A673 (cell line): Measurements from ENCODE around the gene RGS14.

Source experiments
- CTCF ChIP-seq: fragments of 300-800, 200-600 bp; sonication (generic); conservative IDR thresholded peaks from 2 replicates; pipeline ENCODE4 v1.5.1; 2017; ENCODE audit warnings: low read depth, mild to moderate bottlenecking, antibody characterized with exemption, low read length, moderate library complexity, mixed read lengths
- EZH2 ChIP-seq: fragments of 200-600 bp; sonication (generic); IDR thresholded peaks from 2 replicates; pipeline ENCODE4 v1.6.1; 2017; ENCODE audit warnings: borderline replicate concordance, low read depth, mild to moderate bottlenecking, mixed read lengths, antibody characterized with exemption, low read length; ENCODE audit not compliant: poor library complexity, severe bottlenecking

- TF ChIP-seq CTCF, result no peak
- TF ChIP-seq EZH2, result no peak
Measured at GRCh38 chr5:177384134-177384533, 26.4 kb downstream of the RGS14 start, which contains the start of gene SLC34A1.
